Activated T-cell treated with anti-CD3 and anti-CD28 coated beads for 1 hour (primary cell): Measurements from ENCODE around the gene SEMA6A.
"Not testable (repeated sequence)": the region's sequence is repeated elsewhere in the genome, so short reads cannot be mapped to it uniquely, and the experiment has no call there.

Experiments
- DNase-seq: peaks from one replicate; pipeline ENCODE4 v3.0.0-alpha.2; 2020; ENCODE audit warnings: low read depth

Gene SEMA6A

GRCh38 chr5:116524051-116524904, 50.3 kb downstream of the SEMA6A start:
- DNase-seq, result no peak

- DNase-seq, result not testable (repeated sequence)
Observed at GRCh38 chr5:116523182-116523581, 51.4 kb downstream of the SEMA6A start.

DNA sequence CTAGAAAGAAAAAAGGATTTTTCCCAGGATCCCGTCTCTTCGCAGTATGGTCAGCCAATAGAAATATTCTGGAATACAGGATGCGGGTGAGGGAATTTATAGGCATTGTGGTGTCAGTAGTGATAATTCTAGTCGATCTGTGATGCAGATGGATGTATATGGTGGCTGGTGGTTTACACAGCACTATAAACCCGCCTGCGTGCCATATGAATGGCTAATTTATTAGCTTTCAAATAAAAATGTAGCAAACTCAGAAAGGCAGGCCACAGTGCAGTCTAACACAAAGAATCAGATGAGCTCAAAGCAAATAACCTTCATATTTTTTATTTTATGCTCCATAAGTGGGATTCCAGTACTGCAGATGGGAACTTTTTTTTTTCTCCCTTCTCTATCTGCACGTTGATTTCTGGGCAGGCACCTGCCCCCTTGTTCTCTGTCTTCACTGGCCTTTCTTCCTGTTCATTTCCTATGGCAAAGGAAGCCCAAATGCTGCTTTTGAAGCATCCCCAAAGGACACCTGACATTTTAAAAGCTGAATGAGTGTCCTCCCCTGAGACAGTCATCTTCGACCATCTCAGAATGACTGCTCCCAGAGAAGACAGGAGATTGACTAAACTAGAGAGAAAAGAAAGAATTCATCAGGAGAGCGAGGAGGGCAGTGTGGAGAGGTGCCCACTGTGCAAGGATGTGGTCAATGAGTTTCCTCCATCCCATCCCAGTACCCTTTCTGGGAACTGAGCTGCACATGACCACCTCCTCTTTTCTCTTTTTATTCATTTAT, 52.1 kb downstream of the SEMA6A start:
- no peak for DNase-seq

DNA sequence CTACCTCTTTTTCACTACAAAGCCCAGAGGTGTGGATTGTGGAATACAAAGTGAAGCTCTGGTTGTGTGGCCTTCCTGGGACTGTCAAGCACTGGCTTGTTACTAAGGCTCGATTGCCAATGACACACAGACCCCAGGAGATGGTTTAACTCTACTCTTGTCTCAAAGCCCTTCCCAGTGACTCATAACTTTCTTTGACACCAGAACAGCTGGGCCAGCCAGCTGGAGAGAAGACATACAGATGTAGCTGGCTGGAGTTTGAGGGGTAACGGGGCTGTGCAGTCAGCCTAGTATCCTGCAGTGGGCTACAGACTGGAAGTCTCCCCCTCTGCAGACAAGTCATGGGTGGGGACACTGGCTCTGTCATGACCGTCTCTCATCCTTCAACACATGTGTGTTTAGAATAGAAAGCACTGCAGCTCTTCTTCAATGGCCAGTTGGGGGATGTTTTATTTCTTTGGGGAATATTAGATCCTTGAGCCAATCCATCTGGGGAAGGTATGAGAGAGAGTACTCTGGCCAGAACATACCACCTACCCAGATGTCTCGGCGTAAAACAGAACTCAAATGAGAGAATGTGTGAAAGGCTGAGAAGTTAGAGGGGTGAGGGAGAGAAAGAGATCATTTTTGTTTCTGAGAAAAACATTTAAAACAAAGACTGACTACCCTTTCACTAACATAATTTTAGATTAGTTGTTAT, 53.3 kb downstream of the SEMA6A start:
- DNase-seq, result no peak

- no peak for DNase-seq
Observed at GRCh38 chr5:116520771-116521170, 53.9 kb downstream of the SEMA6A start.

DNA sequence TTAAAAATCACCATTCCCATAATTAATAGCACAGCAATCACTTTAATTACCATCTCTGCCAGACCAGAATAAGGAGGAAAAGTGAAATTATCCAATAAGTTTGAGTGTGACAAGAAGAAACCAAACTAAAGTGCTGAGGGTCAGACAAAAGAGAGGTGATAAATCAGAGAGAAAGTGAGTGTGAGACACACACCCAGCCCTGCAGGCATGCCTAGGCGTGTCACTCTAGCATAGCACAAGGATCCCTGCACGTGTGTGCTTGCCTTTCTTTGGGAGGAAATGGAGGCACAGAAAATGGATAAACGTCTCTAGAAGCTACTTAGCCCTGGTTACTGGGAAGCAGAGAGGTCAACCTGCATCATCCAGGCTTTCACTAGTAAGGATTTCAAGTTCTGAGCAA, 56.2 kb downstream of the SEMA6A start:
- DNase-seq, result no peak

DNA sequence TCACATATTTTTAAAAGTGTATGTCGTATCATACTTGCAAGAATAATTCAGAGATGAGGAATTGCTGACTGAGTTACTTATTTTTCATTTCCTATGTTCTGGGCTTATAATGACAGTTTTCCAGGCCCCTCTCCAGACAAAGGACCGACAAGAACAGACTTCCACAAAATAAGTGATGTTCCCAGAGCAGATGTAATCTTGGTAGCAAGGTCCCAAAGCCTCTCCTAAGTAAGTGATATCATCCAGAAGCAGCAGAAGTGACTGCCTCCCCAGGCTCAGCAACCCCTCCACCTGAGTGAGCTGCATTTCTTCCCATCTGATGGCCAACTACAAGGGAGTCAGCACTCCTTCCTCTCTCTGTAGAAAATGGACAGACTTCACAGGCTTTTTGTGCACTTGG, 57.1 kb downstream of the SEMA6A start:
- no peak for DNase-seq

DNA sequence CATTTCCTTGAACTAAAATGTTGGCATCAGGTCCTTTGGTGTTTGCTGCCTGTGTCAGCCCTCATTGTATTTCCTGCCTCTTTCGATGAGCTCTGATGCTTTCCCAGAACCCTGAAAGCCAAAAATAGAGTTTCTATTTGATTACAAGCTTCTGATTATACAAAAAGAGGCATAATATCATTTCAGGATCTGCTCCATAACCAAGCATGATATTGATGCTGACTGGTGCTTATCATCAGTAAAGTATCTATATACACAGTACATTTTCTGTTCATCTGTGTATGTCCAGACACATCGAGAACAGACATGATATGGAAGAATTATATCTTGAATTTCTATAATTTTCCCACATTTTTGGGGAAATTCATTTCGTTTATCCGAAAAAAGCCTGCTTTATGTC, 58.6 kb downstream of the SEMA6A start:
- no peak for DNase-seq

DNA sequence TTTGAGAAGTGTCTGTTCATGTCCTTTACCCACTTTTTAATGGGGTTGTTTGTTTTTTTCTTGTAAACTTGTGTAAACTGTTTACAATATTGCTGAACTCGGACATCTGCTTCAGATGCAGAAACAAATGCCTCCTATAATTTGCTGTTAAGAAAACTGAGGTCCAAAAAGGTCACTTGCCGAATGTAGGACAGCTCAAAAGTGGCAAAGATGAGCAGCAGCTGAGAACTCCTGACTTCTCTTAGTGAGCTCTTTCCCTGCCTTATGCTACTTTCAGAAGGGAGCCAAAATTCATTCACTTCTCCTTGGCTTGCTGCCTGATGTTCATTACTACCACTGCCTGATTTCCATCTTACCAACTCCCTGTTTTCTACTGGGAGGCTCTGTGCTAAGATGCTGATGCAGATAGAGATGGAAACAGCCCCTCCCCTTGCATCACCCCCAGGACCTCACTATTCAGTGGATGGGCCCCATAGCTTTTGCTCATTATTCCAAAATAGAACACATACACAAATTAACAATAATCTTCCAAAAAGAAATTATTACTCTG, 60.1 kb downstream of the SEMA6A start:
- DNase-seq, result no peak

DNA sequence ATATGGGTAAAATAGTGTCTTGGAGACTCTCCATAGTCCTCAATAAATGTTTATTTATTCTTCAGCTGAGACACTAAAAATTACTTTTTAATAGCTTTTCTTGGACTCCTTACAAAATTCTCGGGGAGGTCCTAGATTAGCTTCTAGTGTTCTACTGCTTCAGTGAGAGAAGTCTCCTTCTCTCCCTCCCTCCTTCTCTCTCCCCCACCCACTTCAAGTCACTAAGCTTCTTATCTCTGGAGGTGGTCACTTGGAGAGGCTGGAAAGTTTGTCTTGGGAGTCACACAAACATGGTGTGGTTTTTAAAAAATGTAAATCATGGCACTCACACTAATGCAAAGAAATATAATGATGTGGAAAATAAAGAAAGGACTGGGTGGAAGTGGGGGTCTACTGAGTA, 64.1 kb downstream of the SEMA6A start:
- no peak for DNase-seq

DNA sequence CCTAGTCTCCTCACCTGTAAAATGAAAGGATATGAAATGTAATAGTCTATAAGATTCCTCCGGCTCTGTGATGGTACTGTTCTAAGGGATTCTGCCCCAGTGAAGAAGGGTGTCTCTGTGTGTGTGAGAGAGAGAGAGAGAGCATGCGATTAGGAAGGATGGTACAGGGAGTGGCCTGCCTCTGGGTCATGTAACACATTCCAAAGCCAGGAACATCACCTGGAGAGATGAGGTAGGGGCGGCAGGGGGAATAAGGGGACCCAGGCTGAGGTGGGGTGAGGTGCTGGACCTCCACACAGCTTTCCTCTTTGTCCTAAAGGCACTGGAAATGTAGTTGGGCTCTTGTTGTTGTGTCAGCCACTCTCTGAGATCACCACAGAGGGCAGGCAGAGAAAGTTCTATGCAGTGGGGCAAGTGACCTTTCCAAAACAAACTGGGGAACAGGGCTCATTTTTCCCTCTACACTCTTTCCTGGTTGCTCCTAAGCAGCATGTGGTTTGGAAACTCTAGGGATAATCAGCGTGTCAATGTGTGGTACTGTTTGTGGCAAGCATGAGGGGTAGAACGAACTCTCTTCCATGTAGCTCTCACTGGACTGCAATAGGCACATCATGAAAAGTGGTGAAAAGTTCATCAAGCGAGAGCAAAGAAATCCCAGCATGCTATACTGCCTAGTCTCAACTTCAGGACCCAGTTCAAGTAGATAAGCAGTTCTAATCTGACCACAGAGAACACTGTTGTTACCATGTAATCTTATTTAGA, 65.0 kb downstream of the SEMA6A start:
- no peak for DNase-seq

DNA sequence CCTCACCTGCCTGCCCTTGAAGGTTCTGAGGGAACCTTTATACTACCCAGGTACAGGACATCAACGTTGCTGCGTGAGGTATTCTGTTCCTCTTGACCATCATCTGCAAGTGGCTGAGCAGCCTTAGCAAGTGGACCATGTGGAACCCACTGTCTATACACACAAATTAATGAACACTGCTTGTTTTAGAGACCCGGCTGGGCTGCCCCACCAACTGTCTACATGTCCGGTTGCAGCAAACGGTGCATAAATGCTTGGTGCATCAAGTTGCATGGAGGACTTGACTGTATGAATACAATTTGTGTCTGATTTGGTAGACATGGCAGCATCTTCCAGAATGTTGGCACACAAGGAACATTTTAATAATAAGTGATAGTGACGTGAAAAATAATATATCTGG, 65.8 kb downstream of the SEMA6A start:
- DNase-seq, result no peak

GRCh38 chr5:116507941-116508655, 66.5 kb downstream of the SEMA6A start:
- no peak for DNase-seq

GRCh38 chr5:116507051-116507537, 67.5 kb downstream of the SEMA6A start:
- DNase-seq, result no peak

- DNase-seq, result no peak
Observed at GRCh38 chr5:116506488-116506887, 68.1 kb downstream of the SEMA6A start.

DNA sequence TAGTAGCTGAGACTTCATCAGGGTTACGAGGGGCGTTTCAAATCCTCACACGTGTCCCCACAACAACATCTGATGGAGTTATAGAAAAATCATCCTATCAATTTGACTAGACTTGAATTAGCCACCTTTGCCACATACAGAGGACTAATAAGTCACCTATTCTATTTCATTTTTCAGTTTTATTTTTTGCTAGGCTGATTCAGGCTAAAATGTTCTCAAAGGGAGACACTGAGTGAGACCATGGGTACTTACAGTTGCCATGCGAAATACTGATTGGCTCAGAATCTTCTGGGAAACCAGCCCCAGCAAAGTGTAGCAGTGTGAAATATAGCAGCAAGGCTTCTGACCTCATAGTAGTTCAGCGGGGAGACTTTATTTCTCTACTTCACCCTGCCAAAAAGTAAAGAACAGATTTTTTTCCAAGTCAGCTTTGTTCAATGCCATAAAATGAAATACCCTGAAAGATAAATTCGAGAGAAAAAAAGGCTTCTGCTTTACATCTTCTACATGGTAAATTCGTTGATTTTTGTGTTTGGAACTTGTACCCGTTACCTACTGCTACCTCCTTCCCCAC, 69.9 kb downstream of the SEMA6A start:
- DNase-seq, result no peak

- DNase-seq, result no peak
Observed at GRCh38 chr5:116502616-116503015, 72.0 kb downstream of the SEMA6A start.

DNA sequence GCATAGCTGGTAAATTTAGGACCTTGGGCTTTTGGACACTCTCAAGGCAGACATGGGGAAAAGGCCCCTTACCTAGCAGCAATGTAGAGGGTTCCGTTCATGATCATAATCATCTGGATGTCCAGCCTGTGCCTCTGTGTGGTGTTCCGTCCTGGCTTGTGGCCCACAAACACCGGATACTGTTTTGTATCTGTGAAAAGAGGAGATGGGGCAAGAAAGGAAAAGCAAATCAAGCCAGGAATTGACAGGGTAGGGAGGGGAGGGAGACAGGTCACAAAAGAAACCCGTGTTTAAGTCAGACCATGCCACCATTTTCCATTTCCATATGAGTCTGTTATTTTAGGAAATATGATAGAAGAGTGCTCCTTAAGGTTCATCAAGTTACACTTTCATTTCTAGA, 72.5 kb downstream of the SEMA6A start:
- no peak for DNase-seq

DNA sequence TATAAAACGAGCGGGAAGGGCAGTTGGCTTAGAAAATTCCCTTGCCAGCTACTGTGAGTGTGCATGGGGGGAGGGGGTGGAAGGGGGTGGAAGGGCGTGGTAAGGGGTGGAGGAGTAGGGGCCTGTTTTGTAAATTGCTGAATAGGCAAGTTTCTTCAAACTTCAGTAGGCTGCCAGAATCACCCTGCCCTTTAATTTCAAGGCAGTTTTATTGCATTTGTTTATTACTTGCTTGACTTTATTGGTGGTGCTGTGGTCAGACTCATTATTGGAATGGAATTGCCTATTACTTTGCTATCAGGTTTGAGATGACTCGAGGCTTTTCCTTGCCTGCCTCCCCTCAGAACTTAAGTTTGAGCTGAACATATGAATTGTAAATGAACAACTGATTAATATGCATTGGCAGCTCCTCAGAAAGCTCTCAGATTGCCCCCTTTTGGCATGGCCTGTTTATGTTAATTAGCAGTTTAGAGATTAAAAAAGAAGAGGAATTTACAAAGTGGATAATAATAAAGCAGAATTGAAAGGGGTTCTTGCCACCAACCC, 76.0 kb downstream of the SEMA6A start:
- DNase-seq, result no peak

DNA sequence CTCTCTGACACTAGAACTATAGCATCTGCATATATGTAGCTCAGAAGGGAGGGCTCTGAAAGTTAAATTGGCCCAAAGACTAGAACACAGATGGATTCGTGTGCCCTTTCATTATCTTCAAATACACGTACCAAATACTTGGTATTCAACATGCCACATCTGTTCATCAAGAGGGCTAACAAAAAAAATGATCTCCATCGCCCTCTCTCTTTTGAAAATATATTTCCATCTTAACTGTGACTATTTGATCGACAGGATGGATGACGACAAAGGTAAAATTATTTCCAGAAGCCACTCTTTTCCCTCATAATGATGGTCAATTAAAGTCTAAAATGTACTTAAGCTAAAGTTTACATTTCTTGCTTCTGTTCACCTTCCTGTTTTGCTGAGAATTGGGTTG, 77.0 kb downstream of the SEMA6A start:
- no peak for DNase-seq
